ENCODE measurements around the gene TBC1D9.

GRCh38 chr4:140626661-140627376 is 129.4 kb downstream of the TBC1D9 start:
- TF ChIP-seq CTCF (IDR thresholded peaks at IDR 0.05) (no peak; the same call in 1 of the 2 replicates), SIN3A (IDR thresholded peaks at IDR 0.05; ENCODE audit: borderline replicate concordance, insufficient read depth, low read depth, low read length) (no peak)
